Mesothelial cell of epicardium (in vitro differentiated cells): ENCODE results near the gene LRP6. TPM values are rescaled to one million over a fixed set of nuclear protein-coding genes. Genes with fewer than 3 reads are reported as not detected.
"Not testable (repeated sequence)": the region's sequence is repeated elsewhere in the genome, so short reads cannot be mapped to it uniquely, and the experiment has no call there.

ENCODE experiments used
- DNase-seq, 2 experiments: peaks; one replicate each; pipeline ENCODE4 v3.0.0; 2021; ENCODE audit warnings: low spot score in 2 of 2; ENCODE audit not compliant: unreplicated experiment in 2 of 2
- H3K27ac Mint-ChIP-seq: 2 replicates; pipeline ENCODE4 v1.8.0; 2021; ENCODE audit warnings: mixed read lengths
- H3K27me3 Mint-ChIP-seq: 2 replicates; pipeline ENCODE4 v1.8.0; 2021; ENCODE audit warnings: low read depth, mixed read lengths
- H3K36me3 Mint-ChIP-seq: 2 replicates; pipeline ENCODE4 v1.8.0; 2021; ENCODE audit warnings: mixed read lengths
- H3K4me1 Mint-ChIP-seq: 2 replicates; pipeline ENCODE4 v1.8.0; 2021; ENCODE audit warnings: mixed read lengths
- H3K4me3 Mint-ChIP-seq: 2 replicates; pipeline ENCODE4 v1.8.0; 2021; ENCODE audit warnings: mild to moderate bottlenecking, moderate library complexity, mixed read lengths
- H3K9me3 Mint-ChIP-seq: 2 replicates; pipeline ENCODE4 v1.8.0; 2021; ENCODE audit warnings: mixed read lengths
- total RNA-seq: library from RNA; stranded (reverse); gene quantifications from 3 replicates; pipeline ENCODE4 v1.2.1, GENCODE V29; 2021
- TF ChIP-seq, protein P1 (sequence below): fragments of 200-600 bp; sonication (generic); IDR thresholded peaks from one replicate; pipeline ENCODE4 v1.5.0; 2021; ENCODE audit warnings: antibody characterized with exemption; ENCODE audit not compliant: unreplicated experiment

Gene LRP6
- total RNA-seq, 1 donor from 2014 or later: 72.9 TPM

DNA sequence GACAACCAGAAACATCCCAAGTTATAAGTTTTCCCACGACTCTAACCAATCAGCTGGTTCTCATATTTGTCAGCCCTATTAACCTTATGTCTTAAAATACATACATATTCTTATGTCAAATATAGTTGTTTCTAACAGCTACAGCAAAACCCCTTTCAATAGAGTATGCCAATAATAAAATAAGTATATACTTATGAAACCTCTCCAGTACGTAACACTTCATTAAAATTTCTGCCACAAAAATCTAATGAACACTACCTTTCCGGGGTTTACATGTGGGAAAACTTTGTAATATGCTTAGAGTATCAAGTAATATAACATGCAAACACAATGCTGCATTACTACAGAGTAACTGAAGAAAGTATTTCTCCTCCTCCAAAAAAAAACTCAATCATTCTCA lies 1.8 kb downstream of the LRP6 start:
- DNase-seq: no peak
- Mint-ChIP-seq H3K4me3 (peak overlapping the region; percentile 92), H3K9me3 (peaks cover 3% of the 10 kb centered on the region), H3K27ac (peak overlapping the region; percentile 100), H3K36me3 (peaks cover 2% of the 10 kb centered on the region), H3K4me1 (peaks cover 29% of the 10 kb centered on the region), H3K27me3 (no peaks in the 10 kb centered on the region)
- TF ChIP-seq, protein P1, sequence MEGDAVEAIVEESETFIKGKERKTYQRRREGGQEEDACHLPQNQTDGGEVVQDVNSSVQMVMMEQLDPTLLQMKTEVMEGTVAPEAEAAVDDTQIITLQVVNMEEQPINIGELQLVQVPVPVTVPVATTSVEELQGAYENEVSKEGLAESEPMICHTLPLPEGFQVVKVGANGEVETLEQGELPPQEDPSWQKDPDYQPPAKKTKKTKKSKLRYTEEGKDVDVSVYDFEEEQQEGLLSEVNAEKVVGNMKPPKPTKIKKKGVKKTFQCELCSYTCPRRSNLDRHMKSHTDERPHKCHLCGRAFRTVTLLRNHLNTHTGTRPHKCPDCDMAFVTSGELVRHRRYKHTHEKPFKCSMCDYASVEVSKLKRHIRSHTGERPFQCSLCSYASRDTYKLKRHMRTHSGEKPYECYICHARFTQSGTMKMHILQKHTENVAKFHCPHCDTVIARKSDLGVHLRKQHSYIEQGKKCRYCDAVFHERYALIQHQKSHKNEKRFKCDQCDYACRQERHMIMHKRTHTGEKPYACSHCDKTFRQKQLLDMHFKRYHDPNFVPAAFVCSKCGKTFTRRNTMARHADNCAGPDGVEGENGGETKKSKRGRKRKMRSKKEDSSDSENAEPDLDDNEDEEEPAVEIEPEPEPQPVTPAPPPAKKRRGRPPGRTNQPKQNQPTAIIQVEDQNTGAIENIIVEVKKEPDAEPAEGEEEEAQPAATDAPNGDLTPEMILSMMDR: no peak

DNA sequence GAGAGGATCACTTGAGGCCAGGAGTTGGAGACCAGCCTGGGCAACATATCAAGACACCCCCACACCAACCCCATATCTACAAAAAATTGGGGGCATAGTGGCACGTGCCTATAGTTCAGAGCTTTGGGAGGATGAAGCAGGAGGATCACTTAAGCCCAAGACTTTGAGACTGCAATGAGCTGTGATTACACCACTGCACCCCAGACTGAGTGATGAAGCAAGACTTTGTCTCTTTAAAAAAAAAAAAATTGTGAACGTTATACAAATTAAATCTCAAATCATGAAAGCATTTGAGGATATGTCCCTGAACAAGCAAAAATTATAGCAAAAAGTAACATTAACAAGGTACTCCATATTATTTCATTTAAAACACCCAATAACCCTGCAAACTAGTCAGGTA lies 2.9 kb downstream of the LRP6 start:
- Mint-ChIP-seq H3K27ac (no peak overlapping the region), H3K36me3 (peaks cover 2% of the 10 kb centered on the region), H3K9me3 (peaks cover 3% of the 10 kb centered on the region), H3K4me1 (peaks cover 29% of the 10 kb centered on the region), H3K27me3 (no peaks in the 10 kb centered on the region), H3K4me3 (no peak overlapping the region)
- no peak for DNase-seq
- TF ChIP-seq, protein P1: no peak

DNA sequence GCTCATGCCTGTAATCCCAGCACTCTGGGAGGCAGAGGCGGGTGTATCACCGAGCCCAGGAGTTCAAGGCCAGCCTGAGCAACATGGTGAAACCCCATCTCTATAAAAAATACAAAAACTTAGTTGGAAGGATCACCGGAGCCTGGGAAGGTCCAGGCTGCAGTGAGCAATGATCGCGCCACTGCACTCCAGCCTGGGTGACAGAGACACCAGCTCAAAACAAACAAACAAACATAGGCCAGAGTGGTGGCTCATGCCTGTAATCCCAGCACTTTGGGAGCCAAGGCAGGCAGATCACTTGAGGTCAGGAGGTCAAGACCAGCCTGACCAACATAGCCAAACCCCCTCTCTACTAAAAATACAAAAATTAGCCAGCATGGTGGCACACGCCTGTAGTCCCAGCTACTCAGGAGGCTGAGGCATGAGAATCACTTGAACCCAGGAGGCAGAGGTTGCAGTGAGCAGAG lies 10.5 kb downstream of the LRP6 start:
- DNase-seq, H3K27me3 Mint-ChIP-seq, H3K4me1 Mint-ChIP-seq, H3K27ac Mint-ChIP-seq, H3K36me3 Mint-ChIP-seq, H3K4me3 Mint-ChIP-seq, H3K9me3 Mint-ChIP-seq: not testable (repeated sequence)

DNA sequence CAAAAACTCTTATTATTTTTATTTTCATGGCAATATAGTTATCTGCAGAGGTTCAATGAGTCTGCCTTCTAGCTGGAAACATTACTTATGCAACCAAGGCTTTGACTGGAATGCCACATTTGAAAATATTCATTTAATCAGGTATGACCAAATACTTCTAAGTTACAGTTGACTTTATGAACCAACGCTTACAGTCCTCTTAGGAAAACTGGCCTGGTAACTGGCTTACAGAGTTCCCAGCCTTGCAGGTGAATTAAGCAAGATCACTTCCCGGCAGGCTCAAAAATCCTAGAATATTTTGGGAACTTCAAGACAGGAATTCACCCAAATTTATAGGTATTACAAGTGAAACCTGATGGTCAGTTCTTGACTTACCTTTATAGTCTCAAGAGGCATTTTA lies 12.3 kb downstream of the LRP6 start:
- H3K27ac Mint-ChIP-seq: no peak overlapping the region
- TF ChIP-seq, protein P1: no peak
- no peak for DNase-seq
- H3K36me3 Mint-ChIP-seq: peaks cover 10% of the 10 kb centered on the region
- no peak overlapping the region for H3K4me3 Mint-ChIP-seq
- no peaks in the 10 kb centered on the region for H3K27me3 Mint-ChIP-seq
- H3K4me1 Mint-ChIP-seq: peaks cover 5% of the 10 kb centered on the region
- peaks cover 5% of the 10 kb centered on the region for H3K9me3 Mint-ChIP-seq

DNA sequence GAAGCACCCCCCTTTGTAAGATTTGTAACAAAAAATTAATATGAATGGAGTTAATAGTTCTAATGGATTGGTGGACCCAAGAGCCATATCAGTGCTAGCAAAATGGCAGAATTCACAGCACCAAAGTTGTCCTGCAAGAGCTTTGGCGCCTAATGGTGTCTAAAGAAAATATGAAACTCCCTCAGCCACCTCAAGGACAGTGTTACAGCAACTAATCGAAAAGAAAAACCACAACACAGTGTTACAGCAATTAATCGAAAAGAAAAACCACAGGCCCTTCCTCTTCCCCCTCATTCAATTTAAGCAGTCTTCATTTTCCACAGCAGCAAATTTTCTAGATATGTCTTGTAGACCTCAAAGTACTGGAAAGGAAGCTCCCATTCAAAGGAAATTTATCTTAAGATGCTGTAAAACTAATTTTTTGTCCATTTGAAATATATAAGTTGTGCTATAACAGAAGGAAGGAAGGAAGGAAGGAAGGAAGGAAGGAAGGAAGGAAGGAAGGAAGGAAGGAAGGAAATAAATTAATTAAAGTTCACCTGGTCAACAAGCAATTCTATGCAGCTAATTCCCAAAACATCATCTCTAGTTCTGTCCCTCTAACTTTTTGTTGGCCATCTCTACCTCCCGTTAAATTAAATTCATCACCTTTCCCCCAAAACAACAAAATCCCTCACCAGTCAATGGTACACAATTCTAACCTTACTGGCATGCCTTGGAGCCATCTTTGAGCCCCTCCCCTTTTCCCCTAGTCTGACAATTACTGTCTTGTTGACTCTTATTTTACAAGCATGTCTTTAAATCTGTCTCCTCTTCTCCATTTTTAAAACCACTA lies 17.4 kb downstream of the LRP6 start:
- TF ChIP-seq, protein P1: no peak
- Mint-ChIP-seq H3K36me3 (peaks cover 11% of the 10 kb centered on the region), H3K27me3 (no peaks in the 10 kb centered on the region), H3K9me3 (peaks cover 5% of the 10 kb centered on the region), H3K4me1 (peaks cover 4% of the 10 kb centered on the region), H3K27ac (no peak overlapping the region), H3K4me3 (no peak overlapping the region)
- no peak for DNase-seq

DNA sequence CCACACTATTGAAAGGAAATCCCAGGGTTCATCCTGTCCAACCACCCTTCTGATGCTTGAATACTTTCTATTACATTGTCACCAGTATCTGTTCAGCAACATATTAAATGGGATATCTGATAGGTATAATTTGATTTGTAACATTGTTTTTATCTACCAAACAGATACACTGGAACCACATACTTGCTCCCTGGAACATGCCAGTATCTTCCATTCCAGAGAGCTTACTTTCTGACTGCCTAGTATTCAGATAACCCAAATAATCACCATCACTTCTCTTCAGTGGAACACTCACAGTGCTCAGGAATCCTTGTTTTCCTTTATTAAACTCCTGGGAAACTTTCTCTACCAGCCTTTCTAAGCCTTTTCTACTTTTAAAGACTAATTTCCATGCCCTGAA lies 19.3 kb downstream of the LRP6 start:
- Mint-ChIP-seq H3K9me3 (peaks cover 5% of the 10 kb centered on the region), H3K4me3 (no peak overlapping the region), H3K36me3 (peaks cover 16% of the 10 kb centered on the region), H3K27me3 (no peaks in the 10 kb centered on the region), H3K4me1 (peaks cover 7% of the 10 kb centered on the region), H3K27ac (no peak overlapping the region)
- TF ChIP-seq, protein P1: no peak
- DNase-seq: no peak
